OCI-LY7 (cell line): ENCODE data around the gene OR2W3. TPM values are rescaled to one million over a fixed set of nuclear protein-coding genes. Genes with fewer than 3 reads are reported as not detected.

ENCODE experiments used
- BruUV-seq: library from RNA; stranded (reverse); fragments of 400-500 nt; replicated peaks from 2 replicates; lab custom pipeline; 2021; lab: Mats Ljungman, UMichigan
- CTCF ChIA-PET: fragments of 300-600 bp; sonication (Branson Sonifier 250); formaldehyde crosslinking; loops from one replicate; lab custom pipeline; 2022; ENCODE audit warnings: antibody characterized with exemption; ENCODE audit not compliant: unreplicated experiment; lab: Charles Lee
- POLR2A ChIA-PET: fragments of 300-600 bp; sonication (Branson Sonifier 250); formaldehyde crosslinking; loops from one replicate; lab custom pipeline; 2022; ENCODE audit warnings: antibody characterized with exemption; lab: Charles Lee
- DNase-seq: peaks from one replicate; pipeline ENCODE4 v3.0.0-alpha.2; 2015; ENCODE audit warnings: low spot score
- H2AFZ ChIP-seq: fragments of 200-600 bp; sonication (generic), shearing (Covaris generic); 2 replicates; pipeline ENCODE4 v1.6.1; 2014; ENCODE audit warnings: mild to moderate bottlenecking, antibody characterized with exemption, low read length, moderate library complexity
- H3K27ac ChIP-seq: fragments of 200-600 bp; sonication (generic); 2 replicates; pipeline ENCODE4 v1.5.1; 2014; ENCODE audit warnings: mixed run types, low read depth, mild to moderate bottlenecking, moderate library complexity, low read length, inconsistent platforms; ENCODE audit not compliant: poor library complexity, severe bottlenecking
- H3K36me3 ChIP-seq: fragments of 200-600 bp; sonication (generic); 2 replicates; pipeline ENCODE4 v1.6.1; 2014; ENCODE audit warnings: mild to moderate bottlenecking, antibody characterized with exemption, low read length, moderate library complexity, mixed read lengths; ENCODE audit not compliant: insufficient read depth
- H3K4me1 ChIP-seq: fragments of 200-600 bp; sonication (generic); 2 replicates; pipeline ENCODE4 v1.5.1; 2014; ENCODE audit warnings: mild to moderate bottlenecking, low read length; ENCODE audit not compliant: insufficient read depth, poor library complexity, severe bottlenecking
- H3K4me2 ChIP-seq: fragments of 200-600 bp; sonication (generic); 2 replicates; pipeline ENCODE4 v1.6.1; 2014; ENCODE audit warnings: mild to moderate bottlenecking, low read length
- H3K4me3 ChIP-seq: fragments of 200-600 bp; sonication (generic); 2 replicates; pipeline ENCODE4 v1.5.1; 2014; ENCODE audit warnings: mild to moderate bottlenecking, low read depth, low read length; ENCODE audit not compliant: poor library complexity, severe bottlenecking
- H3K79me2 ChIP-seq: fragments of 200-600 bp; sonication (generic); 2 replicates; pipeline ENCODE4 v1.6.1; 2016; ENCODE audit warnings: low read depth, mild to moderate bottlenecking, low read length, moderate library complexity, mixed read lengths; ENCODE audit not compliant: insufficient read depth
- H3K9me2 ChIP-seq: fragments of 200-600 bp; sonication (generic); 2 replicates; pipeline ENCODE4 v1.6.1; 2016; ENCODE audit warnings: mild to moderate bottlenecking, low read length, mixed read lengths; ENCODE audit not compliant: insufficient read depth
- H3K9me3 ChIP-seq: fragments of 200-600 bp; sonication (generic); 2 replicates; pipeline ENCODE4 v1.6.1; 2014; ENCODE audit warnings: mild to moderate bottlenecking, mixed run types, low read length, mixed read lengths
- H4K20me1 ChIP-seq: fragments of 200-600 bp; sonication (generic); 2 replicates; pipeline ENCODE4 v1.6.1; 2014; ENCODE audit warnings: mild to moderate bottlenecking, antibody characterized with exemption, low read length, moderate library complexity, mixed read lengths; ENCODE audit not compliant: insufficient read depth
- EZH2phosphoT487 ChIP-seq: fragments of 200-600 bp; sonication (generic); IDR thresholded peaks from 2 replicates; pipeline ENCODE4 v1.6.1; 2018; ENCODE audit warnings: low read depth, borderline replicate concordance, mild to moderate bottlenecking, mixed run types, antibody characterized with exemption, low read length, moderate library complexity, mixed read lengths
- intact Hi-C: fragments of 100-400 bp; cut with micrococcal nuclease; formaldehyde crosslinking; loops from one replicate; pipeline ENCODE4 v1.10.0; 2022; ENCODE audit not compliant: unreplicated experiment
- total RNA-seq, 2 experiments: library from RNA; depleted of rRNA in 1 of 2; stranded (reverse); fragments of >200 nt in 1 of 2; shearing (Covaris generic) in 1 of 2; gene quantifications; 2 replicates each; pipeline ENCODE4 v1.2.3, GENCODE V29; 2014 to 2022
- TF ChIP-seq, protein P1 (sequence below): fragments of 200-600 bp; sonication (generic); conservative IDR thresholded peaks from 2 replicates; pipeline ENCODE4 v1.5.1; 2014; ENCODE audit warnings: mild to moderate bottlenecking, antibody characterized with exemption, low read length, moderate library complexity, mixed read lengths

Gene OR2W3
- total RNA-seq, 2 experiments from 2014 or later = not detected

DNA sequence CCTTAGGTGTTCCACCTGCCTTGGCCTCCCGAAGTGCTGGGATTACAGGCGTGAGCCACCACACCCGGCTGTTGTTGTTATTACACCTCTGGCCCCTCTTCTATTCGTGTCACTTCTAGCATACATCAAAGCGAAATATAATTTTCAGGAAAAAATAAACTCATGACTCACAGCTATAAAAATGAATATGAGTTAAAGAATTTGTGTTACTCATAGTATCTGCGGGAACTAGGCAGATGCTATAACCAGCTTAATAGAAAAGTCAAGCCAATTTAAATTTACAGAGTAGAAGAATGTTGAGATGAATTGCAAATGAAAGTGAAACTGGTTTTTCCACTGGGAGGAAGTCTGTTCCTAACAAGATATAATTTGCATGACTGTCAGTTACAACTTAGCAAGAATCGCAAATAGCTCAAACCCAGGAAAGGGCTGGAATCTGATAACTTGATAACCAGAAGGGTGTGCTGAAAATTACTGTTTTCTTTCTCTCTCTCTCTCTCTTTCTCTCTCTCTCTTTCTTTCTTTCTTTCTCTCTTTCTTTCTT, 11.2 kb downstream of the OR2W3 start:
- Histone ChIP-seq H2AFZ (no peak overlapping the region), H3K27ac (no peak overlapping the region), H3K4me3 (no peak overlapping the region), H3K4me1 (no peaks in the 10 kb centered on the region), H3K4me2 (no peak overlapping the region), H3K36me3 (no peaks in the 10 kb centered on the region), H3K79me2 (no peaks in the 10 kb centered on the region), H4K20me1 (no peaks in the 10 kb centered on the region), H3K9me2 (no peaks in the 10 kb centered on the region), H3K9me3 (no peaks in the 10 kb centered on the region)
- BruUV-seq = no TSS peak
- ChIA-PET CTCF (no interaction called here), POLR2A (interaction anchor here (0.6 kb wide), 1 partner anchor 365 kb away, joined by 4 read pairs; no protein-coding TSS in a partner anchor)
- intact Hi-C loops = no loop called here
- no peak for DNase-seq
- TF ChIP-seq, protein P1, sequence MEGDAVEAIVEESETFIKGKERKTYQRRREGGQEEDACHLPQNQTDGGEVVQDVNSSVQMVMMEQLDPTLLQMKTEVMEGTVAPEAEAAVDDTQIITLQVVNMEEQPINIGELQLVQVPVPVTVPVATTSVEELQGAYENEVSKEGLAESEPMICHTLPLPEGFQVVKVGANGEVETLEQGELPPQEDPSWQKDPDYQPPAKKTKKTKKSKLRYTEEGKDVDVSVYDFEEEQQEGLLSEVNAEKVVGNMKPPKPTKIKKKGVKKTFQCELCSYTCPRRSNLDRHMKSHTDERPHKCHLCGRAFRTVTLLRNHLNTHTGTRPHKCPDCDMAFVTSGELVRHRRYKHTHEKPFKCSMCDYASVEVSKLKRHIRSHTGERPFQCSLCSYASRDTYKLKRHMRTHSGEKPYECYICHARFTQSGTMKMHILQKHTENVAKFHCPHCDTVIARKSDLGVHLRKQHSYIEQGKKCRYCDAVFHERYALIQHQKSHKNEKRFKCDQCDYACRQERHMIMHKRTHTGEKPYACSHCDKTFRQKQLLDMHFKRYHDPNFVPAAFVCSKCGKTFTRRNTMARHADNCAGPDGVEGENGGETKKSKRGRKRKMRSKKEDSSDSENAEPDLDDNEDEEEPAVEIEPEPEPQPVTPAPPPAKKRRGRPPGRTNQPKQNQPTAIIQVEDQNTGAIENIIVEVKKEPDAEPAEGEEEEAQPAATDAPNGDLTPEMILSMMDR = no peak
- TF ChIP-seq EZH2phosphoT487 = no peak

DNA sequence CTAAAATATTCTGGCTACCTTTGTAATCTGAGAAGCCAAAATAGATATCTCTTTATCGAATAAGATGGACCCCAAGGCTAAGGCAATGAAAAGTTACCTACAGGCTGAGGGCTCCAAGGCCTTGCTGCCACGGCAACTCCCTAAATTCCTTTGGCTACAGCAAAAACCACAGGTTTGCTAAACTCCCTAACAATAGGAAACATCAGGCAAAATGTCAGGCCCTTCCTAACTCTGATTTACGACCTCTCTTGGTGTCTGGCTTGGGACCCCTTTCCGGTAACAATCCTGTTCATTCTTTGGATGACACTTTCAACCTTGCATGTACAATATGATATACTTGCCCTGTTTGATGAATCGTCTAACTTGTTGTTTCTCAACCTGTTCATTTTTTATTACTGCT, 13.4 kb downstream of the OR2W3 start:
- Histone ChIP-seq H3K79me2 (no peaks in the 10 kb centered on the region), H3K36me3 (no peaks in the 10 kb centered on the region), H3K4me3 (no peak overlapping the region), H3K9me2 (no peaks in the 10 kb centered on the region), H3K27ac (no peak overlapping the region), H3K9me3 (no peaks in the 10 kb centered on the region), H2AFZ (no peak overlapping the region), H3K4me1 (no peaks in the 10 kb centered on the region), H4K20me1 (no peaks in the 10 kb centered on the region), H3K4me2 (no peak overlapping the region)
- no peak for DNase-seq
- intact Hi-C loops = no loop called here
- POLR2A ChIA-PET = no interaction called here
- TF ChIP-seq EZH2phosphoT487 = no peak
- TF ChIP-seq, protein P1 = no peak
- CTCF ChIA-PET = no interaction called here
- BruUV-seq = no TSS peak

DNA sequence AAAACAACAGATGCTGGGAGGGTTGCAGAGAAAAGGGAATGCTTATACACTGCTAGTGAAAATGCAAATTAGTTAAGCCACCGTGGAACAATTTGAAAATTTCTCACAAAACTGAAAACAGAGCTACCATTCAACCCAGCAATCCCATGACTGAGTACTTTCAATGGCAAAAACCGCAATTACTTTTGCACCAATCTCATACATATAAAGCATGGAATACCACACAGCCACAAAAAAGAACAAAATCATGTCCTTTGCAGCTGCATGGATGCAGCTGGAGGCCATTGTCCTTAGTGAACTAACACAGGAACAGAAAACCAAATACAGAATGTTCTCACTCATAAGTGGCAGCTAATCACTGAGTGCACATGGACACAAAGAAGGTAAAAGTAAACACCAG, 18.4 kb downstream of the OR2W3 start:
- Histone ChIP-seq H2AFZ (no peak overlapping the region), H3K4me1 (no peaks in the 10 kb centered on the region), H3K9me2 (no peaks in the 10 kb centered on the region), H3K27ac (no peak overlapping the region), H3K79me2 (no peaks in the 10 kb centered on the region), H3K9me3 (no peaks in the 10 kb centered on the region), H3K36me3 (no peaks in the 10 kb centered on the region), H3K4me3 (no peak overlapping the region), H3K4me2 (no peak overlapping the region), H4K20me1 (no peaks in the 10 kb centered on the region)
- DNase-seq = no peak
- ChIA-PET CTCF (no interaction called here), POLR2A (interaction anchor here (0.6 kb wide), 1 partner anchor 607 kb away, joined by 3 read pairs; no protein-coding TSS in a partner anchor)
- BruUV-seq = no TSS peak
- intact Hi-C loops = no loop called here
- TF ChIP-seq EZH2phosphoT487 = no peak
- TF ChIP-seq, protein P1 = no peak
